Measurements from ENCODE around the gene KIAA1671.

DNA sequence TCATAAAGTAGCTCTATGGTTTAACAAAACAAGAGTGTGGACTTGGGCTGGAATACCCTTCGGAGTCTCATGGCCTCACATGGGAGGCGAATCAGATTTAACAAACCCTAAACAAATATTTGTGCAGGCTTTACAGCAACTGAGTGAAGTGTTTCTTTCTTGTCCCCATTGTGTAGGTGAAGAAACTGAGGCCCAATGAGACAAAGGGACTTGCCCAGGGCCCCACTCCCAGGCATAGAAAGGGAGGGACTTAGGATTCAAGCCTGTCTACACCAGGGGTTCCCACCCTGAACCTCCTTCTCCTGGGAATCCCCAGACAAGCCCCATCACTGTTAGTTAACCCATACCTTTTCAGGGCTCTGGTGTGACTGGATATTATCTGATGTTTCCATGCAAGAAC lies 192.0 kb downstream of the KIAA1671 start:
- TF ChIP-seq POLR2AphosphoS2 (IDR thresholded peaks at IDR 0.05; ENCODE audit: low read depth, low read length) = no peak
- TF ChIP-seq SP2 (CRISPR knock-in tag; IDR thresholded peaks at IDR 0.05) = no peak
- no peak for TF ChIP-seq ZSCAN20 (CRISPR knock-in tag; IDR thresholded peaks at IDR 0.05; ENCODE audit: borderline replicate concordance)
- no peak for TF ChIP-seq FOXP1 (IDR thresholded peaks at IDR 0.05)
- TF ChIP-seq FOXP1 (CRISPR knock-in tag; IDR thresholded peaks at IDR 0.05) = no peak
